ENCODE data around the gene PRMT6.
"Not testable (repeated sequence)": the region's sequence is repeated elsewhere in the genome, so short reads cannot be mapped to it uniquely, and the experiment has no call there.

Gene PRMT6

DNA sequence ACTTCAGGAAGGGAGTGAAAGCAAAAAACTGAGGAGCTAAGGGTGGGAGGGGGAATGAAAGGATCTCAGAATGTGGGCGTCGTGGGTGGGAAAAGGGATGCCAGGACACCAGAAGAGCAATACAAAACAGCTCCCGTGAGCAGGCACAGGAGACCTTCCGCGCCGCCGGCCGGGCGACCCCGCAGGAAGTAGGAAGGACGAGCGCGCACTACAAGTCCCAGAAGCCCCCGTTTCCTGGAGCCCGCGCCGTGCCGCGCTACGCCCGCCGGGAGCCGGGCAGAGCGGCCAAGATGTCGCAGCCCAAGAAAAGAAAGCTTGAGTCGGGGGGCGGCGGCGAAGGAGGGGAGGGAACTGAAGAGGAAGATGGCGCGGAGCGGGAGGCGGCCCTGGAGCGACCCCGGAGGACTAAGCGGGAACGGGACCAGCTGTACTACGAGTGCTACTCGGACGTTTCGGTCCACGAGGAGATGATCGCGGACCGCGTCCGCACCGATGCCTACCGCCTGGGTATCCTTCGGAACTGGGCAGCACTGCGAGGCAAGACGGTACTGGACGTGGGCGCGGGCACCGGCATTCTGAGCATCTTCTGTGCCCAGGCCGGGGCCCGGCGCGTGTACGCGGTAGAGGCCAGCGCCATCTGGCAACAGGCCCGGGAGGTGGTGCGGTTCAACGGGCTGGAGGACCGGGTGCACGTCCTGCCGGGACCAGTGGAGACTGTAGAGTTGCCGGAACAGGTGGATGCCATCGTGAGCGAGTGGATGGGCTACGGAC lies at the start of gene PRMT6:
Gene PRMT6, plus strand, starts transcription at position 249 of the 771 bp plus-strand sequence. Its CDS starts 42 bp downstream, at position 291.
- peak; percentile 78 for DNase-seq (ENCODE audit: low spot score)

DNA sequence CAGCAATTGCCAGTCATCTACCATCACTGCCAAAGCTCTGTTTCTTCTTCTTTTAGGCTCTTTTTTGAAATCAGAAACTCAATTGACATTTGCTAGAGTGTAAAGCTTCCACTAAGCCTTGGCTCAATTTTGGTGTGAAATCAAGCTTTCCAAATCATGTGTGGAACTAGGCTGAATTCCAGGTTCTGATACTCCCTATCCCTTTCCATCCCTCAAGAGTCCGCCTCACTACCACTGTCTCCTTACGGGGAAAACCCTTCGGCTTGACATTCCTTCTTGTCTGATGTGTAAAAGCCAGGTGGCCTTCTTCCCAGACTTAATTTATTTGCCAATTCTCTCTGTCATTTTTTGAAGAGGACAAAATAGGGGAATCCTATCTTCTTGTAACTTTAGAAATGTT lies 47.2 kb upstream of the PRMT6 start:
- DNase-seq (ENCODE audit: low spot score) = peak; percentile 0

DNA sequence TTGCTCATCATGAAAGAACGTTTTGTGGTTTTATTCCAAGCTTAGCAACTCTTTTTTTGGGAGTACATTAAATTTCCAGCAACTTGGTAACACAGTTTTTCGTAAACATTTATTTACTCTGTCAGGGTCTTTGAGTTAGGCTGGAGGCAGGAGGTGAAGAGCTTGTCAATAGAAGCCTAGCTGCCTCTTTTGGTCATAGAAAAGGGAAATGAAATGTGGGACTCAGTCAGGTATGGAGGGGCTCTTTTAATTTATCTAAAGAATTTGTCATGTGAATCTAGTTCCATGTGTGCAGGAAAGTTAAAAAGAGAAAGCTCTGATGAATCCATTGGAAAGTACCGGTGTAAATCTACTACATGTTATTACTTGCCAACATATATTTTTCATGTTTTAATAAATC lies 45.9 kb upstream of the PRMT6 start:
- DNase-seq (ENCODE audit: low spot score) = no peak

DNA sequence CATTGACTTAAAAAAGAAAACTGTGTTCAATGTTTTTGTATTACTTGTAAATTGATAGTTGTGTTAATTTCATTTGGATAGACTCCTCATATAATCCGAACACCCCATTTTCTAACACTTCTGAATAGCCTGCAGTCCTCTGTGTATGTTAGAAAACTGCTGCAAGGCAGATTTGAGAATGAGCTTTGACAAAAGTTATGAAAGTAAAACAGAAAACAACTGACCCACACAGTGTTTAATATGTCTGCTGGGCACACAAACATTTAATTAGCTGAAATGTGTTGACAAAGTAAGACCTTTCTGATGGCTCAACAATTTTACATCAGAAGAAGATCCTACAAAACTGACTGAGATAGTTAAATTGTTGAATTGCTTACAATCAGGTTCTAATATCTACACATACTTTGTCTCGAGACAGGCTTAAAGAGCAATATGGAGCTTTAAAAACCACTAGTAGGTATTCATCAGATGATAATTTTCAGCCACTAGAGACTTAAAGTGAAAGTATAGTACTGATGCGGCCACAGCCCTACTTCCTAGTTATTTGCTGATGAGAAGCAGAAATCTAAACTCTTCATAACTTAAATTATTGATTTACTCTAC lies 40.0 kb upstream of the PRMT6 start:
- no peak for DNase-seq (ENCODE audit: low spot score)

DNA sequence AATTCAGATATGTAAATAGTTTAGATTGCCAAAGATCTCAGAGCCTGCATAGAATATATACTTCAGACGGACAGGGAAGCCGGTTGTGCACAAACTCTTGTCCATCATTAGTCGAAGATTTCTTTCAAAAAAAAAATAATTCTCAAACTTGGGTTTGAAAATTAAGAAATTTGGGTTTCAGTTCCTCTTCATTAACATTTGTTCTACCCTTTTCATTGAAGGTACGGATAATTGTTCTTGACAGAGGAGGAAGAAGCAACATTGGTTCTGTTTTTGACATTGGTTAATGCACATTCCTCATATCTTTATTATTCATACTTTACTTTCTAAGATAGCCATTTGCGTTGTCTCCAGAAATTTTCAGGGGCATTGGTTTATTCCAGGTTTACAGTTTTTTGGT lies 38.0 kb upstream of the PRMT6 start:
- DNase-seq (ENCODE audit: low spot score) = no peak

DNA sequence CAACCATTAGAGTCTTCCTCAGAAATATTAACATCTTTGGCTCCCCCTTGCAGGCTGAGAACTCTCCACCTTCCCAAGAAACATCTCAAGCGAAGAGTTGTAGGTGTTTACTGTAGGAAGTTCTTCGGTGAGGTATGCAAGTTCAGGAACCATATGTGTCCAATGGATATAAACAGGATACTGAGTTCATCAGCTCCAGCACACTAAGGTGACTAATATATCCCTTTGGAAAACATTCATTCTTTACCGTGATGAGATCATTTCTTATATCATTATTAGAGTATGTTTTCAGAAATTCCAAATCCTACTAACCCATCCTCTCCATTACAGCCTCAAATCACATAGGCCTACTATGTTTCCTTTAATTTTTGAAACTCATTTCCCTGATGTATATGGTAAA lies 37.3 kb upstream of the PRMT6 start:
- no peak for DNase-seq (ENCODE audit: low spot score)

DNA sequence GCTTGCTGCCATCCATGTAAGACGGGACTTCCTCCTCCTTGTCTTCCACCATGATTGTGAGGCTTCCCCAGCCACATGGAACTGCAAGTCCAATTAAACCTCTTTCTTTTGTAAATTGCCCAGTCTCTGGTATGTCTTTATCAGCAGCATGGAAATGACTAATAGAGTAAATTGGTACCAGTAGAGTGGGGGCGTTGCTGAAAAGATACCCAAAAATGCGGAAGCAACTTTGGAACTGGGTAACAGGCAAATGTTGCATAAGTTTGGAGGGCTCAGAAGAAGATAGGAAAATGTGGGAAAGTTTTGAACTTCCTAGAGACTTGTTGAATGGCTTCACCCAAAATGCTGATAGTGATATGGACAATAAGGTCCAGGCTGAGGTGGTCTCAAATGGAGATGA lies 17.6 kb upstream of the PRMT6 start:
- DNase-seq (ENCODE audit: low spot score) = not testable (repeated sequence)

DNA sequence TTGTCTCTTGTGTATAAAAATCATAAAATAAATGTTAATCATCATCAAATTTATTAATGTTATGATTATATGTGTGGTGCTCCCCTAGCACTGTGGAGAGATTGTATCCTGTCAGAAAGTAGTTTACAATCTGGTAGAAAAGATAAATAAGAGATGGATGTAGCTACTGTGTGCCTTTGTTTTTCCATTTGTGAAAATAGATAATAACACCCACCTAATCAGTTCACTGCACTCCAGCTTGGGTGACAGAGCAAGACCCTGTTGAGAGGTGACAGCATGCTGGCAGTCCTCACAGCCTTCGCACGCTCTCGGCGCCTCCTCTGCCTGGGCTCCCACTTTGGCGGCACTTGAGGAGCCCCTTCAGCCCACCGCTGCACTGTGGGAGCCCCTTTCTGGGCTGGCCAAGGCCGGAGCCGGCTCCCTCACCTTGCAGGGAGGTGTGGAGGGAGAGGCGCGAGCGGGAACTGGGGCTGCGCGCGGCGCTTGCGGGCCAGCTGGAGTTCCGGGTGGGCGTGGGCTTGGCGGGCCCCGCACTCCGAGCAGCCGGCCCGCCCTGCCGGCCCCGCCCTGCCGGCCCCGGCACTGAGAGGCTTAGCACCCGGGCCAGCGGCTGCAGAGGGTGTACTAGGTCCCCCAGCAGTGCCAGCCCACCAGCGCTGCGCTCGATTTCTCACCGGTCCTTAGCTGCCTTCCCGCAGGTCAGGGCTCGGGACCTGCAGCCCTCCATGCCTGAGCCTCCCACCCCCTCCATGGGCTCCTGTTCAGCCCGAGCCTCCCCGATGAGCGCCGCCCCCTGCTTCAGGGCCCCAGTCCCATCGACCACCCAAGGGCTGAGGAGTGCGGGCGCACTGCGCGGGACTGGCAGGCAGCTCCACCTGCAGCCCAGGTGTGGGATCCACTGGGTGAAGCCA lies 11.9 kb upstream of the PRMT6 start:
- DNase-seq (ENCODE audit: low spot score) = not testable (repeated sequence)

DNA sequence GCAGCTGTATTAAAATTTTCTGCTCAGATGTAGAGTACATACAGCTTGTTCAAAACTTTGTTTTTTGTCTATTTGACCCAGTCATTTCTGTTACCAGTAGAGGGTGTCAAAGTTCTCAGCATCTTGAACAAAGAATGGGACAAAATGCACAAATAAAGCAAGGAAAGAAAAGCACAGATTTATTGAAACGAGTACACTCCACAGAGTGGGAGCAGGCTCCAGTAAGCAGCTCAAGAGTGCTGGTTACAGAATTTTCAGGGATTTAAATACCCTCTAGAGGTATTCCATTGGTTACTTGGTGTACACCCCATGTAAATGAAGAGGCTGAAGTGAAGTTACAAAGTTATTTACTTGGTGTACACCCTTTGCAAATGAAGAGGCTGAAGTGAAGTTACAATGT lies 8.9 kb upstream of the PRMT6 start:
- no peak for DNase-seq (ENCODE audit: low spot score)

DNA sequence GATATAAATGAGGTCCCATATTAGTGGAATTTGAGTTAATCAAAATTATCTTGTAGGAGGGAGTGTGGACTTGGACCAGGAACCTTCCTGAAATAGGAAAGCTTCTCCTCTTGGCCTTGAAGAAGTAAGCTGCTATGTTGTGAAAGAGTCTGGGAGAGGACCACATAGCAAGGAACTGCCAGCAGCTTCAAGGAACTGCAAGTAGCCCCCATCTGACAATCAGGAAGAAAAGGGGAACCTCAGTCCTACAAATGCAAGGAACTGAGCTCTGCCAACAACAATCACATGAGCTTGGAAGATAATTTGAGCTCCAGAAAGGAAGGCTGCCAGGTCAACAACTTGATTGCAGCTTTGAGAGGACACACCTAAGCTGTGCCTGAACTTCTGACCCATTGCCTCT lies 8.2 kb upstream of the PRMT6 start:
- peak; percentile 9 for DNase-seq (ENCODE audit: low spot score)

DNA sequence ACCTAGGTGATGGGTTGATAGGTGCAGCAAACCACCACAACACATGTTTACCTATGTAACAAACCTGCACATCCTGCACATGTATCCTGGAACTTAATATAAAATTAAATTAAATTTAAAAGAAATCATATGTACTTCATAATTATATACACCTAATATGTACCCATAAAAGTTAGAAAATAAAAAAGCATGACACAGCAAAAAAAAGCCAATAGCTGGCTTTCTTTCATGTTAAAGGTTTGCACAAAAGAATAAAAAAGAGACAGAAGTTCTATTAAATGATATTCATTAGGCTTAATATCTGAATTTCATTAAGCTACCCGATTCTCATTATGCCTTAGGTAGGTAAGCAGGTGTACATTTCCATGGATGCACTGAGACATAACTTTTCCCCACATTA lies 5.2 kb upstream of the PRMT6 start:
- no peak for DNase-seq (ENCODE audit: low spot score)

DNA sequence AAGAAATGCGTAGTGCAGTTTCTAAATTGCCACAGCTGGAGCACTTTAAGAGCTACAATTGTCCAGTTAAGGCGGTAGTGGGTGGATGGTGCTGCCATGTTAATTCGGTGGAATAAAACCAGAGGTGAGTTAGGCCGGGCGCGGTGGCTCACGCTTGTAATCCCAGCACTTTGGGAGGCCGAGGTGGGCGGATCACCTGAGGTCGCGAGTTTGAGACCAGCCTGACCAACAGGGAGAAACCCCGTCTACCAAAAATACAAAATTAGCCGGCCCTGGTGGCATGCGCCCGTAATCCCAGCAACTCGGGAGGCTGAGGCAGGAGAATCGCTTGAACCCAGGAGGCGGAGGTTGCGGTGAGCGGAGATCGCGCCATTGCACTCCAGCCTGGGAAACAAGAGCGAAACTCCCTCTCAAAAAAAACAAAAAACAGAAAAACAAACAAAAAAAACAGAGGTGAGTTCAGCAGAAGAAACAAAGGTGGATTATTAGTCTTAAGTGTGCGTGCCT lies 502 bp upstream of the PRMT6 start:
- not testable (repeated sequence) for DNase-seq (ENCODE audit: low spot score)

DNA sequence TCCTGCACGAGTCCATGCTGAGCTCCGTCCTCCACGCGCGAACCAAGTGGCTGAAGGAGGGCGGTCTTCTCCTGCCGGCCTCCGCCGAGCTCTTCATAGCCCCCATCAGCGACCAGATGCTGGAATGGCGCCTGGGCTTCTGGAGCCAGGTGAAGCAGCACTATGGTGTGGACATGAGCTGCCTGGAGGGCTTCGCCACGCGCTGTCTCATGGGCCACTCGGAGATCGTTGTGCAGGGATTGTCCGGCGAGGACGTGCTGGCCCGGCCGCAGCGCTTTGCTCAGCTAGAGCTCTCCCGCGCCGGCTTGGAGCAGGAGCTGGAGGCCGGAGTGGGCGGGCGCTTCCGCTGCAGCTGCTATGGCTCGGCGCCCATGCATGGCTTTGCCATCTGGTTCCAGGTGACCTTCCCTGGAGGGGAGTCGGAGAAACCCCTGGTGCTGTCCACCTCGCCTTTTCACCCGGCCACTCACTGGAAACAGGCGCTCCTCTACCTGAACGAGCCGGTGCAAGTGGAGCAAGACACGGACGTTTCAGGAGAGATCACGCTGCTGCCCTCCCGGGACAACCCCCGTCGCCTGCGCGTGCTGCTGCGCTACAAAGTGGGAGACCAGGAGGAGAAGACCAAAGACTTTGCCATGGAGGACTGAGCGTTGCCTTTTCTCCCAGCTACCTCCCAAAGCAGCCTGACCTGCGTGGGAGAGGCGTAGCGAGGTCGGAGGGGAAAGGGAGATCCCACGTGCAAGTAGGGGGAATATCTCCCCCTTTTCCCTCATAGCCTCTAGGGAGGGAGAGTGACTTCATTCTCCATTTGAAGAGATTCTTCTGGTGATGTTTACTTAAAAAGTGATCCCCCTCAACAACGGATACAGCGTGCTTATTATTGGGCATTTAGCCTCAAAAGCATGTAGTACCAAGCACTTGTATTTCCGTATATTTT lies 991 bp downstream of the PRMT6 start:
- peak; percentile 65 for DNase-seq (ENCODE audit: low spot score)

DNA sequence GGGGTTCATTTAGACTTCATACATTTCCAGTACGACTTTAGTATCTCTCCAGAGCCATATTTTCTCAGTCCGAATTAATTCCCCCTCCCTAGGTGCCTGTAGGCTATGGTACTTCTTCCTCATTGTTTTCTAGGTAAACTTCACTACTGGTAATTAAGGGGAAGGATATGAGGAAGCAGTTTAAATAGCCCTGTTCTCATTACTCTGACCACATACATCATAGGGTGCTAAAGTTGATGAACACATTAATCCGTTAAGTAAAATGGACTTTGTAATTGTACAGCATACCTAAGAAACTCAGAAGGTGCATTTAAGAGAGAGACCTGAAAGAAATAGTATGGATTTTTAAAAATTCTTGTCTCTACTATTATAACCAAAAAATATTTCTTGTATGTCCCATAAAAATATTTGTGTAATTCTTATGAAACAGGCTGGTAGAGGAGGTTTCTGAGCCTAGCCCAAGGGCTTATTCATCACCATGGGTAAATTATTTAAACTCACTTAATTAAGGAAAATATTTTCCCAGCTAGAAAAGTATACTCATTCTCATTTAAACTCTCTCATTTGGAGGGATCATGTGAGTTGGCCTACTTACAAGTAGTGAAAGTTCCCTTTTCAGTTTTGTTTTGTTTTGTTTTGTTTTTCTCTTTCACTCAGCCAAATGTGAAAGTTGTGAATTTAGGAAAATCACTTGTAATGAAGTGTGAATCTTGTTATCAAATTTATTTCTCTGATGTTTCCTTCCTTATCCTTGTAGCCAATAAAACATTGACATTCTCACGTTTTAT lies 2.0 kb downstream of the PRMT6 start:
- DNase-seq (ENCODE audit: low spot score) = no peak

DNA sequence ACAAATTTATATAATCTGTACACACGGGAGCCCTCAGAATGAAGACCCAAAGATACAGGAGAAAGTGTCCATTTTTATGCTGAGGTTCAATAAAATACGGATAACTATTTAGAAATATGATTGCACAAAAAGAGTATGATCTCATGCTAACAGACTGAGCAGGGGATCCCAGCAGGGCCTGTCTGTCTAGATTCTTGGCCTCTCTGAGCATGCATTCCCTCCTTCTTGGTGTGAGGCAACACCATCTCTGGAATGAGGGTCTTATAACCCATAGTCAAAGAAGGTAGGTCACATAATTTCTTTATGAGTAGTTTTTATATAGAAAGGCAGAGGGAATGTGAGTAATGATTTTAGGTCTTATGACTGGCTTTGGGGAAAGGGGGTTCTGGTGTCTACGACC lies 5.4 kb downstream of the PRMT6 start:
- DNase-seq (ENCODE audit: low spot score) = no peak

DNA sequence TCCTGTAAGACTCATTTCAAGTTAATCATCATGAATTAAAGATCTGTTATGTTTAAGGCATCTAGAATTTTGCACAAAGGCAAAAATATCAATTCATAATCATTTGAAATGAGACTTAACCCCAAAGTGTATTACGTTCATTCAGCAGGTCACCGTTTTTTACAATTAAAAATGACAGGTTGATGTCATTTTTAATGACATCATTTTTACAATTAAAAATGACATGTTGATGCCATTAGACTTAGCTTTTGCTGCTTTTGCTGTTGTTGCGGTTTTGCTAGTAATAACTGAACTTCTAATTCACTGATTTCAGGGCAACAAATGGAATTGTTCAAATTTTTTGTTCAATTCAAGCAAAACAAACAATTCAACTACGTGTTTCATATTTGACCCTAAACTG lies 17.0 kb downstream of the PRMT6 start:
- DNase-seq (ENCODE audit: low spot score) = no peak

DNA sequence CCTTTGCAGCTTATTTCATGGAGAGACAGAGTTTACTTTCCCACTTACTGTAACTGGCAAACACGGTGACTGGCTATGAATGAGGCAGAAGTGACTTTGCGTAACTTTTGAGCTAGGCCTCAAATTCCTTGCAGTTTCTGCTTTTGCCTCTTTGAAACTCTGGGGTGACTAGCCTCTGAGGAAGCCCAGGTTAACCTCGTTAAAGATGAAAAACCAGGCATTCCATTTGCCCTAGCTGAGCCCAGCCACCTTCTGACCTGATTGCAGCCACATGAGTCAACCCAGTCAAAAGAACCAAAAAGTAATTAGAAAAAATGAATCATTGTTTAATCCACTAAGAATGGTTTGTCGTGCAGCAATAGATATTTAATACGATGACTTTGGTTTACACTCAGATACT lies 20.4 kb downstream of the PRMT6 start:
- DNase-seq (ENCODE audit: low spot score) = no peak

DNA sequence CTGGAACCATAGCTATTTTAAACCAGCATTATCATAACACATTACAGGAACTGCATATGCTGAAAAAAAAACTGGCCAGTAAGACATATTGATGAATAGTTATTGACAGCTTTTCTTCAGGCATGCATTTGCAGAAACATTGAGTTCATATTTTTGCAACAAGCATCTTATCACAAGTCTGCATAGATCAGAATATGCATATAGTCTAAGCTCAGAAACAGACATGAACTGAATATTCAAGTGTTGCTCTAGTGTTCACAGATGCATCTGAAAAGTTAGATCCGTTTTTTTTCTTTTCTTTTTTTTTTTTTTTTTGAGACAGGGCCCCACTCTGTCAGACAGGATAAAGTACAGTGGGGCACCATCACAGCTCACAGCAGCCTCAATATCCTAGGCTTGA lies 22.8 kb downstream of the PRMT6 start:
- no peak for DNase-seq (ENCODE audit: low spot score)

DNA sequence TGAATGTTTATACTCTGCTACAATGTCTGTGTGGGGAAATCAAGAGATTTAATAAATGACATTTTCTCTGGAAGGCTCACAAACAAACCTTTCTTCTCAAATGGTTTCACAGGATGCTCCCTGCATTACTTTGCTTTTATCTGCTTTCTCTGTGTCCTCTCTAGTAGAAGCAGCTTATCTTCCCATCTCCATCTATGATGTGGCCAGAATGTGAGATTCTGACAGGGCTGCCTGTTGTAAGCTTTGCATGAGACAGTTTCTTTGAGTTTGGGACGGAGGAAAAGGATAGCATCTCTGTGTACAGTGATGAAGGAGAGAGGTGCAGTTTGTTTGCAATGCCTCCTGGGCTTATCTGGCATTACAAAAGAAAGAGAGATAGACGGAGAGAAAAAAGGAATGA lies 24.6 kb downstream of the PRMT6 start:
- no peak for DNase-seq (ENCODE audit: low spot score)

DNA sequence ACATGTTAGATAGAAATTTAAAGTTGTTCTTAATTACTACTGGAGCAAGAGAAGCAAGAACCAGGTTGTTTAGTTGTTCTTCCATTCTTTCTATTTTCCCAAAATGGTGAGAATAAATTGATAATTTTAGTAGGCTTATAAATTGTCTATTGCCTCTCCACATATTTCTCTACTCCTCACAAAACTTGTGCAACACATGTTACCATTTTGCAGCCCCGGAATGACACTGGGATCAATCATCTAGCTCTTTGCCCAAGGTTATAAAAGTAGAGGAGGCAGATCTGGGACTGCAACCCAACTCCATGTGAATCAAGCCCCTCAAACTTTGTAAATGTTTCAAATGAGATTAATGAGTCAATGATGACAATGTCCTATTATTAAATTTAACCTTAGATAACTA lies 34.9 kb downstream of the PRMT6 start:
- no peak for DNase-seq (ENCODE audit: low spot score)

DNA sequence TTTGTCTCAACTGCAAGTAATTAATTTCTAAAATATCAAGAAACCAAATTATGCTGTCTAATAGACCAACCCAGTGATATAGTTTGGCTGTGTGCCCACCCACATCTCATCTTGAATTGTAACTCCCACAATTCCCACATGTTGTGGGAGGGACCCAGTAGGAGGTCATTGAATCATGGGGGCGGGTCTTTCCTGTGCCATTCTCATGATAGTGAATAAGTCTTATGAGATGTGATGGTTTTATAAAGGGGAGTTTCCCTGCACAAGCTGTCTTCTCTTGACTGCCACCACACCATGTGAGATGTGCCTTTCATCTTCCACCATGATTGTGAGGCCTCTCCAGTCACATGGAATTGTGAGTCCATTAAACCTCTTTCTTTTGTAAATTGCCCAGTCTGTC lies 36.9 kb downstream of the PRMT6 start:
- DNase-seq (ENCODE audit: low spot score) = not testable (repeated sequence)

Data from putamen (tissue), 1 donor.